ENCODE results near the gene TLK2.

DNA sequence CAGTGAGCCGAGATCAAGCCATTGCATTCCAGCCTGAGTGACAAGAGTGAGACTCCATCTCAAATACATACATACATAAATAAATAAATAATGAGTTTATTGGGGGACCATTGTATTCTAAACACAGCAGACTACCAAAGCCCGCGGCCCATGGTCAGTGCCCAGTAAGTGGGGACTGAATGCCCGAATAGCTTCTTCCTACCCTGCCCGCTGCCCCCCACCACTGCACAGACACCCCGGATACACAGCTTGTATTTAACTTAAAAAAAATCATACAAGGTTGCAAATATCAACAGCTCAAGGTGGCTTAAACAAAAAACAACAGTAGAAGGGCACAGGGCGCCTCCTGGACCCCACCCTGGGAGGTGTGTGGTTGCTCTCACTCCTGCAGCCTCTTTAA lies 22.6 kb upstream of the TLK2 start:
- TF ChIP-seq, protein P1, sequence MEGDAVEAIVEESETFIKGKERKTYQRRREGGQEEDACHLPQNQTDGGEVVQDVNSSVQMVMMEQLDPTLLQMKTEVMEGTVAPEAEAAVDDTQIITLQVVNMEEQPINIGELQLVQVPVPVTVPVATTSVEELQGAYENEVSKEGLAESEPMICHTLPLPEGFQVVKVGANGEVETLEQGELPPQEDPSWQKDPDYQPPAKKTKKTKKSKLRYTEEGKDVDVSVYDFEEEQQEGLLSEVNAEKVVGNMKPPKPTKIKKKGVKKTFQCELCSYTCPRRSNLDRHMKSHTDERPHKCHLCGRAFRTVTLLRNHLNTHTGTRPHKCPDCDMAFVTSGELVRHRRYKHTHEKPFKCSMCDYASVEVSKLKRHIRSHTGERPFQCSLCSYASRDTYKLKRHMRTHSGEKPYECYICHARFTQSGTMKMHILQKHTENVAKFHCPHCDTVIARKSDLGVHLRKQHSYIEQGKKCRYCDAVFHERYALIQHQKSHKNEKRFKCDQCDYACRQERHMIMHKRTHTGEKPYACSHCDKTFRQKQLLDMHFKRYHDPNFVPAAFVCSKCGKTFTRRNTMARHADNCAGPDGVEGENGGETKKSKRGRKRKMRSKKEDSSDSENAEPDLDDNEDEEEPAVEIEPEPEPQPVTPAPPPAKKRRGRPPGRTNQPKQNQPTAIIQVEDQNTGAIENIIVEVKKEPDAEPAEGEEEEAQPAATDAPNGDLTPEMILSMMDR (IDR thresholded peaks at IDR 0.05; ENCODE audit: low read depth, low read length), result no peak
- no peak for TF ChIP-seq POLR2A (IDR thresholded peaks at IDR 0.05; ENCODE audit: extremely low read depth, insufficient read length)
- TF ChIP-seq, protein P2, sequence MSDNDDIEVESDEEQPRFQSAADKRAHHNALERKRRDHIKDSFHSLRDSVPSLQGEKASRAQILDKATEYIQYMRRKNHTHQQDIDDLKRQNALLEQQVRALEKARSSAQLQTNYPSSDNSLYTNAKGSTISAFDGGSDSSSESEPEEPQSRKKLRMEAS (IDR thresholded peaks at IDR 0.05; ENCODE audit: low read depth, low read length), result no peak

Data from NB4 (cell line).